ENCODE data around the gene TAC3. TPM values are rescaled to one million over a fixed set of nuclear protein-coding genes. Genes with fewer than 3 reads are reported as not detected.

Gene TAC3
- total and polyA plus RNA-seq, 2 experiments from 2014 or later = 13.0 to 113 TPM

DNA sequence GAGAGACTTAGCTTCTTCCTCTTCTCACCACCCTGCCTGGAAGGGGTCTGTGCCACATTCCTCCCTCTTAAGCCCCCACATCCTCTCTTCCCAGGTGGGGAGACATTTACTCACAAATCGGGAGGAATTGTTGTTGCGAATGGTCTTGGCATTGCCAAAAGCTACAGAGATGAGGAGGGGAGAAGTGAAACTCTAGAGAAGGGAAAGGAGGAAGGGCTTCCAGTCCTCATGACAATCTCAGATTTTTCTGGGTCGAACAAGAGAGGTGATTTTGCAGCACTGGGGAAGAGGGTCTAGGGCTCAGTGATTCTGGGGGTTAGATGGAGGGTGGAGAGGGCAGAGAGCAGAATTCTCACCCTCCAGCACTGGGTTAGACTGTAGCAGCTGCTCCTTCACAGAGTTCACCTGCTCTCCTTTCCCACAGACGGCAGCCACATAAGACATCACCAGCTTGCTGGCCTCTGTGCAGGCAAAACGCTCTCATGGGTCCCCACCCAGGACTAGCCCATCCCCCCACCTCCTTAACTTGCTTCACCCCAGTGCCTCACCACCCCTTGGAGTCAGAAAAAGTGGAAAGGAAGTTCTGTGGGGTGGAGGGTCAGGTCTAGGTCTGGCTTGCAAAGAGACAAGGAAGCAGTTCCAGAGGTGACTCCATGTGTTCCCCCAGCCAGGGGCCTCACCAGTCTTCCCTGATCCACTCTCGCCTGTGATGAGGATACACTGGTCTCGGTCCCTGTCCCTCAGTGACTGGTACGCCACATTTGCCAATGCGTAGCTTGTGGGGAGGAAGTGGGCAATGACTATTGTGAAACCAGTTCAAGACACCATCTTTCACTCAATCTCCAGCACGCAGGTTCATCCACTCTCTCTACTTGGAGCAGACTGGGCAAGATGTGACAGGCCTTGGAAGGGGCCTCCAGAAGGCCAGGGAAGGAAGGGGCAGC is 30.9 kb upstream of the TAC3 start:
- no peaks in the 10 kb centered on the region for H3K9me3 ChIP-seq (ENCODE audit: low read depth)
- no peak overlapping the region for H3K27ac ChIP-seq
- DNase-seq (ENCODE audit: low spot score) = no peak
- H3K79me2 ChIP-seq = peaks cover 2% of the 10 kb centered on the region
- no peaks in the 10 kb centered on the region for H3K9me2 ChIP-seq (replicated peaks; ENCODE audit: insufficient read depth)
- no peak overlapping the region for H2AFZ ChIP-seq
- no peak overlapping the region for H3K4me3 ChIP-seq
- WGBS (ENCODE audit: low lambda C conversion rate, missing lambda C conversion rate) = 86% methylated on average over 10 of the region's 10 CpGs
- TF ChIP-seq, protein P1, sequence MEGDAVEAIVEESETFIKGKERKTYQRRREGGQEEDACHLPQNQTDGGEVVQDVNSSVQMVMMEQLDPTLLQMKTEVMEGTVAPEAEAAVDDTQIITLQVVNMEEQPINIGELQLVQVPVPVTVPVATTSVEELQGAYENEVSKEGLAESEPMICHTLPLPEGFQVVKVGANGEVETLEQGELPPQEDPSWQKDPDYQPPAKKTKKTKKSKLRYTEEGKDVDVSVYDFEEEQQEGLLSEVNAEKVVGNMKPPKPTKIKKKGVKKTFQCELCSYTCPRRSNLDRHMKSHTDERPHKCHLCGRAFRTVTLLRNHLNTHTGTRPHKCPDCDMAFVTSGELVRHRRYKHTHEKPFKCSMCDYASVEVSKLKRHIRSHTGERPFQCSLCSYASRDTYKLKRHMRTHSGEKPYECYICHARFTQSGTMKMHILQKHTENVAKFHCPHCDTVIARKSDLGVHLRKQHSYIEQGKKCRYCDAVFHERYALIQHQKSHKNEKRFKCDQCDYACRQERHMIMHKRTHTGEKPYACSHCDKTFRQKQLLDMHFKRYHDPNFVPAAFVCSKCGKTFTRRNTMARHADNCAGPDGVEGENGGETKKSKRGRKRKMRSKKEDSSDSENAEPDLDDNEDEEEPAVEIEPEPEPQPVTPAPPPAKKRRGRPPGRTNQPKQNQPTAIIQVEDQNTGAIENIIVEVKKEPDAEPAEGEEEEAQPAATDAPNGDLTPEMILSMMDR (IDR thresholded peaks at IDR 0.05; ENCODE audit: poor library complexity) = no peak
- TF ChIP-seq EZH2phosphoT487 (IDR thresholded peaks at IDR 0.05; ENCODE audit: low read depth, severe bottlenecking, unreplicated experiment) (no peak), EZH2 (IDR thresholded peaks at IDR 0.05; ENCODE audit: borderline replicate concordance) (no peak)
- H3K36me3 ChIP-seq (replicated peaks; ENCODE audit: insufficient read depth, low read depth) = no peaks in the 10 kb centered on the region
- no peaks in the 10 kb centered on the region for H3K4me1 ChIP-seq (ENCODE audit: insufficient read depth)
- peak overlapping the region; percentile 73 for H3K4me2 ChIP-seq
- H4K20me1 ChIP-seq (ENCODE audit: insufficient read depth, poor library complexity, severe bottlenecking) = no peaks in the 10 kb centered on the region
- no peaks in the 10 kb centered on the region for H3K27me3 ChIP-seq

DNA sequence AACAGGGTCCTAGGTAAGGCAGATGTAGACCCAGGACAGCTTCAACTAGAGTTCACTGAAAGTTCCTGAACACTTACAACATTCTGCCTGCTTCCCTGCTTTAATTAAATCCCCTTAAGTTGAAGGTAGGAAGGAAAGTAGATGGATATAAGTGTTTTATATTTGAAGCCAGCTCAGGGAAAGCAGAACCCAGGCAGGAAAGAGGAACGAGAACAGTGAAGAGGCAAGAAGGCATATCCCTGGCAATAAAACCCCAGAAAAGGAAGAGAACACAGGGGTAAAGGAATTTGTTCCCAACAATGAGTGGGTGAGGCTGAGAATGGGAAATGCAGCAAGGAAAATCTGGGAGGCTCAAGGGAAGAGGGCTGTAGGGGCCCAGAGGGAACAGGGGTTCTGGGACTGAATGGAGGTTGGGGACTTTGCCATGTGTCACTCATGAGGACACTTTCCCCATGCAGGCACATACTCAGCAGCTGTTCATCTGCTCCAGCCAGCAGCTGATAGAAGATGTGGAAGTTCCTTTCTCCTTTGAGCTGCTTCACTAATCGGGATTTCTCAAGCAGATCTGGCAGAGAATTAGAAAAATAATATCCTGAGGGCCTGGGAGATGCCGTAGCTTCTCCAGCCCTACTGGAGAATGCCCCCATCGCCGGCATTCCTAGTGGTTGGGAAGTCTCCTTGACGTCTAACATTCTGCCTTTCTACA is 29.9 kb upstream of the TAC3 start:
- Histone ChIP-seq H2AFZ (no peak overlapping the region), H3K9me3 (ENCODE audit: low read depth) (no peaks in the 10 kb centered on the region), H3K4me2 (no peak overlapping the region), H4K20me1 (ENCODE audit: insufficient read depth, poor library complexity, severe bottlenecking) (no peaks in the 10 kb centered on the region), H3K27me3 (no peaks in the 10 kb centered on the region), H3K4me1 (ENCODE audit: insufficient read depth) (no peaks in the 10 kb centered on the region), H3K4me3 (no peak overlapping the region), H3K27ac (no peak overlapping the region), H3K36me3 (replicated peaks; ENCODE audit: insufficient read depth, low read depth) (no peaks in the 10 kb centered on the region), H3K9me2 (replicated peaks; ENCODE audit: insufficient read depth) (no peaks in the 10 kb centered on the region), H3K79me2 (peaks cover 2% of the 10 kb centered on the region)
- WGBS (ENCODE audit: low lambda C conversion rate, missing lambda C conversion rate) = 73% methylated on average over 6 of the region's 6 CpGs
- no peak for DNase-seq (ENCODE audit: low spot score)
- TF ChIP-seq, protein P1 (IDR thresholded peaks at IDR 0.05; ENCODE audit: poor library complexity) = no peak
- TF ChIP-seq EZH2 (IDR thresholded peaks at IDR 0.05; ENCODE audit: borderline replicate concordance) = no peak
- TF ChIP-seq EZH2phosphoT487 (IDR thresholded peaks at IDR 0.05; ENCODE audit: low read depth, severe bottlenecking, unreplicated experiment) = no peak

DNA sequence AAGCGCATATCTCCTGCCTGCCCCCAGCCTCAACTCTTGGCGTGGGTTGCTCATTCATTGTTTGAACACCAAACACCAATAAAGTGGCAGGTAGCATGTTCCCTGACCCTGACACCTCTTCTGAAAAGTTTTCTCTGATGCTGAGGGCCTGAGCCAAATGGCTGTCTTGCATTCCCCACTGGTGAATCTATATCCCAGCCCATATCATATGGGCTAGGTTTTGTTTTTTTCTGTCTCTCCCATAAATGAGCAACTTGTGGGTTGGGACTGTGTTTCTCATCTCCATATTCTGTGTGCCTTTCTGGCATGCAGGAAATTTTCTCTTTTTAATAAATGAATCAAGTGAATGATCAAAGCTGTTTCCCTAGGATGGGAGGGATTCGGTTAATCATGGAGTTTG is 28.6 kb upstream of the TAC3 start:
- 83% methylated on average over 3 of the region's 3 CpGs for WGBS (ENCODE audit: low lambda C conversion rate, missing lambda C conversion rate)

More for the DNA sequence above, 28.6 kb upstream of the TAC3 start:
- Histone ChIP-seq H3K4me2 (no peak overlapping the region), H3K27me3 (no peaks in the 10 kb centered on the region), H3K27ac (no peak overlapping the region), H4K20me1 (ENCODE audit: insufficient read depth, poor library complexity, severe bottlenecking) (no peaks in the 10 kb centered on the region), H3K79me2 (peaks cover 2% of the 10 kb centered on the region), H3K4me3 (no peak overlapping the region), H3K4me1 (ENCODE audit: insufficient read depth) (no peaks in the 10 kb centered on the region), H3K36me3 (replicated peaks; ENCODE audit: insufficient read depth, low read depth) (no peaks in the 10 kb centered on the region), H3K9me3 (ENCODE audit: low read depth) (no peaks in the 10 kb centered on the region), H3K9me2 (replicated peaks; ENCODE audit: insufficient read depth) (no peaks in the 10 kb centered on the region), H2AFZ (no peak overlapping the region)
- no peak for DNase-seq (ENCODE audit: low spot score)
- TF ChIP-seq EZH2phosphoT487 (IDR thresholded peaks at IDR 0.05; ENCODE audit: low read depth, severe bottlenecking, unreplicated experiment) = no peak
- TF ChIP-seq EZH2 (IDR thresholded peaks at IDR 0.05; ENCODE audit: borderline replicate concordance) = no peak
- TF ChIP-seq, protein P1 (IDR thresholded peaks at IDR 0.05; ENCODE audit: poor library complexity) = no peak

Data from hepatocyte (in vitro differentiated cells).